ENCODE data around the gene GUK1. TPM values are rescaled to one million over a fixed set of nuclear protein-coding genes. Genes with fewer than 3 reads are reported as not detected.

Gene GUK1
- total RNA-seq, 1 donor from 2014 or later: 136 TPM

DNA sequence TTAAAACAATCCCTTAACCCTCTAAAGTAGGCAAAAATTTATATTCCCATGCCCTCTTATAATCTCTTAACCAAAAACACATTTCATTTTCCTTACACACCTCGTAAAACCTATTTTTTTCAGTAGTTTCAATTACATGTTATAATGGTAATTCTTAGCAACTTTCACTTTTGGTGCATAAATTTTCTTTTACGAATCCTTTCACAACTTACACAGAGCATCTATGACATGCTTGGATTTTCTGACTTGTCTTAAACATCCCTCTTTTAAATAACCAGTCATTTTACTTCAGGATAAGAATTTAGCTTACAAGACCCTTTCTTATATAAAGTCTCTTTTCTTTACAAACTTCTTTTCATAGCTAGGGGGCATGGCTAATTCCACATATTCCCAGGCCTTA is 22.0 kb upstream of the GUK1 start:
- TF ChIP-seq CTCF (IDR thresholded peaks at IDR 0.05; ENCODE audit: unreplicated experiment): no peak
- Mint-ChIP-seq H3K4me1 (no peaks in the 10 kb centered on the region), H3K27me3 (ENCODE audit: low read depth) (peaks cover 6% of the 10 kb centered on the region), H3K36me3 (peaks cover 7% of the 10 kb centered on the region), H3K9me3 (peaks cover 15% of the 10 kb centered on the region), H3K27ac (no peak overlapping the region), H3K4me3 (no peak overlapping the region)
- DNase-seq (ENCODE audit: low spot score in 2 of 2, unreplicated experiment in 2 of 2): no peak

DNA sequence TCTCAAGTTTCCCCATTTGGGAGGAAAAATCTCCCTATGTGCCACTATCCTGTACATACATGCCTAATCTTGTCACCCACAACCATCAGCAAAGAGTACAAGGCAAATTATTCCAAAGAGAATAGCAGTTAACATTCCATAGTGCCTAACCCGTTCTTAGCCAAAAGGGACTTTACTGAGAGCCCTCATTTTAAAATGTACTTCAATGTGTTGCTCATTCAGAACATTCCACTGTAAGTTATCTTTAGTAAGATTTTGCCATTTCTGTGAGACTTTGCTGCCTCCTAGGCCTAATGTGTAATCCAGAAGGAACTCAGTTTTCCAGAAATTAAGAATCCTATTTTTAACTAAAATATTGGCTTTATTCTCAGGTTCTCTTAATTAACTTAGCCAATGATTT is 19.7 kb upstream of the GUK1 start:
- peaks cover 7% of the 10 kb centered on the region for H3K36me3 Mint-ChIP-seq
- peaks cover 15% of the 10 kb centered on the region for H3K9me3 Mint-ChIP-seq
- no peak overlapping the region for H3K4me3 Mint-ChIP-seq

GRCh38 chr1:228120857-228121489 is 19.1 kb upstream of the GUK1 start:
- Mint-ChIP-seq H3K4me1 (no peaks in the 10 kb centered on the region), H3K36me3 (peaks cover 7% of the 10 kb centered on the region), H3K4me3 (no peak overlapping the region), H3K9me3 (peaks cover 15% of the 10 kb centered on the region), H3K27ac (no peak overlapping the region), H3K27me3 (ENCODE audit: low read depth) (peaks cover 6% of the 10 kb centered on the region)
- DNase-seq (ENCODE audit: low spot score in 2 of 2, unreplicated experiment in 2 of 2): no peak
- no peak for TF ChIP-seq CTCF (IDR thresholded peaks at IDR 0.05; ENCODE audit: unreplicated experiment)

More for the DNA sequence above, 19.7 kb upstream of the GUK1 start:
- Mint-ChIP-seq H3K27ac (no peak overlapping the region), H3K27me3 (ENCODE audit: low read depth) (peaks cover 6% of the 10 kb centered on the region), H3K4me1 (no peaks in the 10 kb centered on the region)
- DNase-seq (ENCODE audit: low spot score in 2 of 2, unreplicated experiment in 2 of 2): no peak
- TF ChIP-seq CTCF (IDR thresholded peaks at IDR 0.05; ENCODE audit: unreplicated experiment): no peak

DNA sequence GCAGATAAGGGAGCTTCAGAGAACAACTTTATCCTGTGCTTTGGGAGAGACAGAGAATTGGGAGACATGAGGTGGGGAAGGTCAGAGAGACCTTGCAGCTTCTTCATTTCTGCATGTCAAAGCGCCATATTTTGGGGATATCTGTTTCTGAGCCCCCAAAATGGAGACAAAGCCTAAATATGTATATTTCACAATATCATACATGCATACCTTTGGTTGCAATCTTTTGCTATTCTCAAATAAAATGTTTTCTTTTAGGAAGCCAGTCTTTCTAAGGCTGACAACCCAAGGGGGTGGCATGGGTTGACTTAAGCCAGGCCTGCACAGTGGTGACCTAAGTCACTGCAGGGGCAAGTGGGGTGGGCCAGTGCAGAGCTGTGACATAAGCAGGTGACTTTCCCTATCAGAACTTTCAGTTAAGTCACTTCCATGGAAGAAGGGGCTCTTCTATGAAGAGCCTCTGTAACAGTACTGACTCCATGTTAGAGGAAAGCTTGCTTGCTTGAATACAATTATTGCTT is 17.1 kb upstream of the GUK1 start:
- H3K36me3 Mint-ChIP-seq: peaks cover 2% of the 10 kb centered on the region
- DNase-seq (ENCODE audit: low spot score in 2 of 2, unreplicated experiment in 2 of 2): no peak
- no peaks in the 10 kb centered on the region for H3K4me1 Mint-ChIP-seq
- TF ChIP-seq CTCF (IDR thresholded peaks at IDR 0.05; ENCODE audit: unreplicated experiment): no peak
- H3K27ac Mint-ChIP-seq: no peak overlapping the region
- H3K9me3 Mint-ChIP-seq: peaks cover 9% of the 10 kb centered on the region
- H3K27me3 Mint-ChIP-seq (ENCODE audit: low read depth): peaks cover 6% of the 10 kb centered on the region
- no peak overlapping the region for H3K4me3 Mint-ChIP-seq

- H3K27me3 Mint-ChIP-seq (ENCODE audit: low read depth): peaks cover 6% of the 10 kb centered on the region
- no peak for TF ChIP-seq CTCF (IDR thresholded peaks at IDR 0.05; ENCODE audit: unreplicated experiment)
- DNase-seq (ENCODE audit: low spot score in 2 of 2, unreplicated experiment in 2 of 2): no peak
- no peaks in the 10 kb centered on the region for H3K36me3 Mint-ChIP-seq
- H3K27ac Mint-ChIP-seq: no peak overlapping the region
- H3K4me1 Mint-ChIP-seq: no peaks in the 10 kb centered on the region
- no peak overlapping the region for H3K4me3 Mint-ChIP-seq
- peaks cover 6% of the 10 kb centered on the region for H3K9me3 Mint-ChIP-seq
Observed at GRCh38 chr1:228123505-228123904, 16.6 kb upstream of the GUK1 start.
